ENCODE measurements around the gene GKN1. TPM values are rescaled to one million over a fixed set of nuclear protein-coding genes. Genes with fewer than 3 reads are reported as not detected.

GKN1 gene
- total and polyA plus RNA-seq, 2 of the 8 experiments (the other 6 are each of a cell fraction or from before 2014, with no cell fraction given), result not detected

GRCh38 chr2:69021727-69022126 is 47.3 kb downstream of the GKN1 start:
- Histone ChIP-seq H3K79me2 (ENCODE audit: control insufficient read depth in 1 of 2, insufficient read depth in 2 of 2, low read length in 2 of 2) (peaks cover 0 to 77% of the 10 kb centered on the region in 2 experiments; a peak in 2 of 4 replicates), H2BK12ac (ENCODE audit: low read depth, low read length) (no peak overlapping the region), H4K20me1 (replicated peaks in 1 of 2; ENCODE audit: control insufficient read depth in 1 of 2, insufficient read depth in 2 of 2, low read length in 2 of 2) (peaks cover 2 to 13% of the 10 kb centered on the region in 2 experiments), H2BK15ac (ENCODE audit: low read length) (no peak overlapping the region), H3K18ac (ENCODE audit: extremely low read depth, low read length) (no peak overlapping the region), H3K4ac (replicated peaks; ENCODE audit: insufficient read length, low read depth, low read length) (no peak overlapping the region), H3K56ac (replicated peaks; ENCODE audit: insufficient read length, low read depth, low read length) (no peak overlapping the region), H3K9ac (replicated peaks in 1 of 4; ENCODE audit: extremely low read depth in 1 of 4, low read depth in 3 of 4, low read length in 3 of 4) (no peak overlapping the region), H3K27me3 (replicated peaks in 1 of 4; ENCODE audit: control insufficient read depth in 3 of 4, extremely low read depth in 1 of 4, insufficient read depth in 3 of 4, low read length in 3 of 4) (no peaks in the 10 kb centered on the region), H3K23me2 (ENCODE audit: low read depth, low read length) (peaks cover 4% of the 10 kb centered on the region; the same call in 1 of the 2 replicates), H2BK20ac (ENCODE audit: low read length) (no peak overlapping the region), H3K4me3 (ENCODE audit: extremely low read depth in 1 of 4, insufficient read depth in 2 of 4, low read depth in 3 of 4, low read length in 4 of 4) (no peak overlapping the region), H2AFZ (ENCODE audit: low read length) (no peak overlapping the region), H4K8ac (ENCODE audit: extremely low read depth, insufficient read depth, low read length) (no peak overlapping the region), H2BK120ac (replicated peaks; ENCODE audit: low read depth, low read length) (no peak overlapping the region), H2BK5ac (ENCODE audit: low read depth, low read length) (no peak overlapping the region), H2AK5ac (ENCODE audit: low read depth, low read length) (no peak overlapping the region), H3K14ac (ENCODE audit: insufficient read length) (no peak overlapping the region), H3K23ac (ENCODE audit: insufficient read length) (no peak overlapping the region), H3K27ac (ENCODE audit: low read depth, low read length) (no peak overlapping the region), H4K5ac (ENCODE audit: insufficient read length, low read depth, low read length) (no peak overlapping the region), H3K79me1 (ENCODE audit: low read depth, low read length) (no peaks in the 10 kb centered on the region; the same call in 1 of the 2 replicates), H4K91ac (replicated peaks; ENCODE audit: insufficient read length, low read length) (no peak overlapping the region), H3K9me3 (ENCODE audit: insufficient read depth in 2 of 2, low read depth in 1 of 2, low read length in 1 of 2) (no peaks in the 10 kb centered on the region), H3K4me1 (replicated peaks in 1 of 4; ENCODE audit: control insufficient read depth in 3 of 4, insufficient read depth in 4 of 4, low read length in 3 of 4) (peaks cover 0 to 8% (median 1%) of the 10 kb centered on the region in 4 experiments; a peak in 1 of 7 replicates), H3K4me2 (ENCODE audit: insufficient read depth in 1 of 2, low read depth in 2 of 2, low read length in 2 of 2) (no peak overlapping the region), H3K36me3 (ENCODE audit: control insufficient read depth in 2 of 4, insufficient read depth in 4 of 4, low read length in 3 of 4) (no peaks in the 10 kb centered on the region)
- WGBS, 2 experiments (ENCODE audit: extremely low coverage in 1 of 2, insufficient coverage in 1 of 2, insufficient read length in 1 of 2, insufficient replicate concordance in 2 of 2, low coverage in 1 of 2, low lambda C conversion rate in 2 of 2, missing lambda C conversion rate in 1 of 2), result 96% methylated on average over 4 of the region's 4 CpGs; no CpG with 5 or more reads in 1 of the 2 experiments
- POLR2A ChIA-PET (ENCODE audit: partially characterized antibody), result no interaction called here
- CTCF ChIA-PET (ENCODE audit: partially characterized antibody), result interaction anchor here (1.0 to 2.4 kb wide), 2 partner anchors 282 to 285 kb away, joined by 3 to 8 read pairs; no protein-coding TSS in a partner anchor
- no peak for FAIRE-seq
- DNase-seq (ENCODE audit: low read depth in 1 of 2, low spot score in 2 of 2), result no peak
- TF ChIP-seq GABPA (IDR thresholded peaks at IDR 0.05; ENCODE audit: borderline replicate concordance, insufficient read depth, low read length) (no peak), CHD2 (IDR thresholded peaks at IDR 0.05; ENCODE audit: low read length) (no peak), RFX5 (IDR thresholded peaks at IDR 0.05; ENCODE audit: borderline replicate concordance, low read depth, low read length) (no peak), EGR1 (IDR thresholded peaks at IDR 0.05; ENCODE audit: borderline replicate concordance, low read depth, low read length) (no peak), SRF (IDR thresholded peaks at IDR 0.05; ENCODE audit: low read depth, low read length) (no peak), CHD1 (IDR thresholded peaks at IDR 0.05; ENCODE audit: low read depth, low read length) (no peak), CTCF (IDR thresholded peaks at IDR 0.05; ENCODE audit: control extremely low read depth in 1 of 3, insufficient read depth in 1 of 3, low read depth in 1 of 3, low read length in 3 of 3) (no peak), SP4 (IDR thresholded peaks at IDR 0.05; ENCODE audit: low read length) (no peak), TCF12 (IDR thresholded peaks at IDR 0.05; ENCODE audit: low read depth, low read length) (no peak), RNF2 (IDR thresholded peaks at IDR 0.05; ENCODE audit: borderline replicate concordance, low read depth, low read length, missing control alignments, poor library complexity, severe bottlenecking) (no peak), JUND (IDR thresholded peaks at IDR 0.05; ENCODE audit: low read length) (no peak), SIRT6 (IDR thresholded peaks at IDR 0.05; ENCODE audit: low read length) (no peak)
